Measurements from ENCODE around the gene C1QTNF6.

The C1QTNF6 gene

GRCh38 chr22:37221424-37222333, 33.6 kb upstream of the C1QTNF6 start:
- no peak overlapping the region for H3K4me3 ChIP-seq (ENCODE audit: control insufficient read depth, low read depth, low read length)
- no peak for DNase-seq (ENCODE audit: low read depth)

GRCh38 chr22:37220543-37220981, 32.5 kb upstream of the C1QTNF6 start:
- no peak for TF ChIP-seq CTCF (conservative IDR thresholded peaks at IDR 0.05; ENCODE audit: control insufficient read depth, insufficient read depth, low read depth, low read length)
- H3K4me3 ChIP-seq (ENCODE audit: control insufficient read depth, low read depth, low read length): no peak overlapping the region
- DNase-seq (ENCODE audit: low read depth): no peak

More at GRCh38 chr22:37221424-37222333, 33.6 kb upstream of the C1QTNF6 start:
- no peak for TF ChIP-seq CTCF (conservative IDR thresholded peaks at IDR 0.05; ENCODE audit: control insufficient read depth, insufficient read depth, low read depth, low read length)

- DNase-seq (ENCODE audit: low read depth): no peak
- TF ChIP-seq CTCF (conservative IDR thresholded peaks at IDR 0.05; ENCODE audit: control insufficient read depth, insufficient read depth, low read depth, low read length): no peak
- H3K4me3 ChIP-seq (ENCODE audit: control insufficient read depth, low read depth, low read length): no peak overlapping the region
These were observed 31.5 kb upstream of the C1QTNF6 start for GRCh38 chr22:37219533-37219932.

GRCh38 chr22:37218771-37219411, 30.8 kb upstream of the C1QTNF6 start:
- H3K4me3 ChIP-seq (ENCODE audit: control insufficient read depth, low read depth, low read length): no peak overlapping the region
- TF ChIP-seq CTCF (conservative IDR thresholded peaks at IDR 0.05; ENCODE audit: control insufficient read depth, insufficient read depth, low read depth, low read length): no peak
- DNase-seq (ENCODE audit: low read depth): no peak

GRCh38 chr22:37218399-37218770, 30.3 kb upstream of the C1QTNF6 start:
- DNase-seq (ENCODE audit: low read depth): no peak
- no peak overlapping the region for H3K4me3 ChIP-seq (ENCODE audit: control insufficient read depth, low read depth, low read length)
- TF ChIP-seq CTCF (conservative IDR thresholded peaks at IDR 0.05; ENCODE audit: control insufficient read depth, insufficient read depth, low read depth, low read length): no peak

- H3K4me3 ChIP-seq (ENCODE audit: control insufficient read depth, low read depth, low read length): no peak overlapping the region
- DNase-seq (ENCODE audit: low read depth): no peak
- no peak for TF ChIP-seq CTCF (conservative IDR thresholded peaks at IDR 0.05; ENCODE audit: control insufficient read depth, insufficient read depth, low read depth, low read length)
These were observed 27.8 kb upstream of the C1QTNF6 start for GRCh38 chr22:37215890-37216289.
